ENCODE data around the gene FXYD2.

- no peak for TF ChIP-seq MEF2A (IDR thresholded peaks at IDR 0.05; ENCODE audit: insufficient read depth, low read depth, low read length)
- no peak for TF ChIP-seq CTCF (IDR thresholded peaks at IDR 0.05 in 2 of 3, conservative IDR thresholded peaks at IDR 0.05 in 1 of 3; ENCODE audit: control insufficient read depth in 2 of 3, extremely low read depth in 1 of 3, insufficient read depth in 1 of 3, low read depth in 3 of 3, low read length in 3 of 3)
- no peak for TF ChIP-seq ATF2 (IDR thresholded peaks at IDR 0.05; ENCODE audit: low read length)
- no peak for TF ChIP-seq RELA (IDR thresholded peaks at IDR 0.05; ENCODE audit: borderline replicate concordance, partially characterized antibody)
- no peak for TF ChIP-seq EP300 (IDR thresholded peaks at IDR 0.05; ENCODE audit: borderline replicate concordance in 1 of 2, control insufficient read depth in 1 of 2, low read depth in 2 of 2, low read length in 2 of 2)
- no peak for TF ChIP-seq RAD21 (IDR thresholded peaks at IDR 0.05; ENCODE audit: insufficient read depth, low read depth, low read length)
These were observed 14.4 kb upstream of the FXYD2 start for GRCh38 chr11:117838901-117839300.
